Upper lobe of right lung (tissue), 1 donor: ENCODE measurements around the gene RILPL1. TPM values are rescaled to one million over a fixed set of nuclear protein-coding genes. Genes with fewer than 3 reads are reported as not detected.
A peak's percentile ranks its signal among the peaks of the same experiment; 100 is the strongest.
"Not testable (repeated sequence)": the region's sequence is repeated elsewhere in the genome, so short reads cannot be mapped to it uniquely, and the experiment has no call there.

ENCODE experiments used
- ATAC-seq: fragments of 200-7000 bp; cut with Tn5 transposase; one replicate; pipeline ENCODE4 v1.9.1; 2020; ENCODE audit warnings: mild to moderate bottlenecking, moderate library complexity
- DNase-seq: peaks from one replicate; pipeline ENCODE4 v3.0.0-alpha.2; 2020
- H3K27ac ChIP-seq: fragments of 200-600 bp; one replicate; pipeline ENCODE4 v1.8.0; 2022
- H3K27me3 ChIP-seq: fragments of 200-600 bp; one replicate; pipeline ENCODE4 v1.8.0; 2022; ENCODE audit warnings: mild to moderate bottlenecking
- H3K36me3 ChIP-seq: fragments of 200-600 bp; one replicate; pipeline ENCODE4 v1.8.0; 2022
- H3K4me1 ChIP-seq: fragments of 200-600 bp; one replicate; pipeline ENCODE4 v1.8.0; 2022
- H3K4me3 ChIP-seq: fragments of 200-600 bp; one replicate; pipeline ENCODE4 v1.8.0; 2022; ENCODE audit warnings: mild to moderate bottlenecking
- H3K9me3 ChIP-seq: fragments of 200-600 bp; one replicate; pipeline ENCODE4 v1.8.0; 2022
- intact Hi-C: fragments of 100-400 bp; cut with DNase I; formaldehyde crosslinking; loops from one replicate; pipeline ENCODE4 v1.11.0; 2022
- total RNA-seq: library from RNA; stranded (reverse); fragmentation: NEBNext Ultra II Directional; extraction: Animal tissue kit (Norgen Biotek cat#: 25700); gene quantifications from one replicate; pipeline ENCODE4 v1.2.1, GENCODE V29; 2021
- TF ChIP-seq, protein P1 (sequence below): fragments of 200-600 bp; IDR thresholded peaks from one replicate; pipeline ENCODE4 v1.8.0; 2022; ENCODE audit warnings: antibody characterized with exemption
- donor health status: DM: no; HTN: yes; CAD: no; lungs with severe emphysema.

RILPL1 gene
- total RNA-seq, 1 donor from 2014 or later, result 17.9 TPM

DNA sequence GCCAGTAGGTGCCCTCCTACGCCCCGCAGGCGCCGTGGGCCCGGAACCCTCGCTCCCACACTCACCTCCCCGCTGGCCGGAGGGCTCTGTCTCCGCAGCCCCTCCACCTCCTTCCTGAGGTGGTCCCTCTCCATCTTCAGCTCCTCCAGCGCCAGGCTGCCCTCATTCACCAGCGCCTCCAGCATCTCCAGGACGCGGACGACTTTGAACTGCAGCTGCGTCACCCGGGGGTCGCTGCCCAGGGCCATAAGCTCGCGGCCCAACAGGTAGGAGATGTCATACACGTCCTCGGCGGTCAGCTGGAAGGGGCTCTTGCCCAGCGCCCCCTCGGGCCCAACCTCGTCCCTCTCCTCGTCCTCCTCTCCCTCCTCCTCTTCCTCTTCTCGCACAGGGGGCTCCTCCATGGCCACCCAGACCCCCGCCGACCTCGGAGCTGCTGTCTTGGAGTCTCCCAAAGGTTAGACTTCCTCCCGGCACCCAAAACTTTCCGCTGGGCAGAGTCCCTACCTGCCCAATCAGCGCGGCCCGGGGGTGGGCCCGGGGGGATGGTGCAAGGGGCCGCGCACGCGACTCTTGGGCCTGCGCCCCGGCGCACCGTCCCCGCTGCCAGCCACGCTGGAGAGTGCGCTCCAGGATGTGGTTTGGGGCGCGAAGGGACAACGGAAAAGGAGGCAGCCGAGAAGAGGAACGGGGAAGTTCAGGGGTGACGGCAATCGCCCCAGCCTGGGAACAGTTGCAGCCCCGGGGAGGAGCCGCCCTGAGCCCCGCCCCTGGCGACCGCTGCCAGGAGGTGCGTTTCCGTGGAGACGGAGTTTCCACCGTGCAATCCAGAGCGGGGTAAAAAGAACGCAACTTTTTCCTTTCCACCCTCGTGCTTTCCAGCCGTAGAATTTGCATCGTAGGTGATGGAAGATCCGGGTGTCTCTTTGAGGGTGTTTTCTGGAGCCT, 97.2 kb downstream of the RILPL1 start, which contains the start of gene RILPL2:
TSS of gene RILPL2 (minus strand) at position 668 of the 948 bp plus-strand sequence. CDS start at position 404, 264 bp downstream.
- peak; percentile 96 for ATAC-seq
- peak; percentile 97 for DNase-seq

DNA sequence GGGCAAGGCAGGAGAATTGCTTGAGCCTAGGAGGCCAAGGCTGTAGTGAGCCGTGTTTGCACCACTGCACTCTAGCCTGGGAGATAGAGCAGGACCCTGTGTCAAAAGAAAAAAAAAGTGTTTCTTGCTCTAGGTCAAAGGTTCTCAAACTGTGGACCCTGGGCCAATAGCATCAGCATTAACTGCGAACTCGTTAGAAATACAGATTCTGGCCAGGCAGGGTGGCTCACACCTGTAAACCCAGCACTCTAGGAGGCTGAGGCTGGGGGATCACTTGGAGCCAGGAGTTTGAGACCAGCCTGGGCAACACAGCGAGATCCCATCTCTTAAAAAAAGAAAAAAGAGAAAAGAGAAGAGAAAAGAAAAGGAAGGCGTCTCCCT, 97.9 kb downstream of the RILPL1 start:
- Histone ChIP-seq H3K4me1 (peaks cover 46% of the 10 kb centered on the region), H3K27me3 (no peaks in the 10 kb centered on the region), H3K27ac (peak overlapping the region; percentile 94), H3K36me3 (peaks cover 10% of the 10 kb centered on the region), H3K4me3 (peak overlapping the region; percentile 94), H3K9me3 (no peaks in the 10 kb centered on the region)
- ATAC-seq (no peak), DNase-seq (no peak)
- TF ChIP-seq, protein P1, sequence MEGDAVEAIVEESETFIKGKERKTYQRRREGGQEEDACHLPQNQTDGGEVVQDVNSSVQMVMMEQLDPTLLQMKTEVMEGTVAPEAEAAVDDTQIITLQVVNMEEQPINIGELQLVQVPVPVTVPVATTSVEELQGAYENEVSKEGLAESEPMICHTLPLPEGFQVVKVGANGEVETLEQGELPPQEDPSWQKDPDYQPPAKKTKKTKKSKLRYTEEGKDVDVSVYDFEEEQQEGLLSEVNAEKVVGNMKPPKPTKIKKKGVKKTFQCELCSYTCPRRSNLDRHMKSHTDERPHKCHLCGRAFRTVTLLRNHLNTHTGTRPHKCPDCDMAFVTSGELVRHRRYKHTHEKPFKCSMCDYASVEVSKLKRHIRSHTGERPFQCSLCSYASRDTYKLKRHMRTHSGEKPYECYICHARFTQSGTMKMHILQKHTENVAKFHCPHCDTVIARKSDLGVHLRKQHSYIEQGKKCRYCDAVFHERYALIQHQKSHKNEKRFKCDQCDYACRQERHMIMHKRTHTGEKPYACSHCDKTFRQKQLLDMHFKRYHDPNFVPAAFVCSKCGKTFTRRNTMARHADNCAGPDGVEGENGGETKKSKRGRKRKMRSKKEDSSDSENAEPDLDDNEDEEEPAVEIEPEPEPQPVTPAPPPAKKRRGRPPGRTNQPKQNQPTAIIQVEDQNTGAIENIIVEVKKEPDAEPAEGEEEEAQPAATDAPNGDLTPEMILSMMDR, result no peak
- intact Hi-C loops, result no loop called here

More for the DNA sequence above, 97.2 kb downstream of the RILPL1 start, which contains the start of gene RILPL2:
- no peaks in the 10 kb centered on the region for H3K9me3 ChIP-seq
- TF ChIP-seq, protein P1, result no peak
- intact Hi-C loops, result no loop called here
- no peaks in the 10 kb centered on the region for H3K27me3 ChIP-seq
- peak within 1 kb of the TSS; percentile 94 for H3K4me3 ChIP-seq
- H3K27ac ChIP-seq, result peak within 1 kb of the TSS; percentile 94
- peaks cover 4% of the 10 kb centered on the region for H3K36me3 ChIP-seq
- peaks cover 46% of the 10 kb centered on the region for H3K4me1 ChIP-seq

DNA sequence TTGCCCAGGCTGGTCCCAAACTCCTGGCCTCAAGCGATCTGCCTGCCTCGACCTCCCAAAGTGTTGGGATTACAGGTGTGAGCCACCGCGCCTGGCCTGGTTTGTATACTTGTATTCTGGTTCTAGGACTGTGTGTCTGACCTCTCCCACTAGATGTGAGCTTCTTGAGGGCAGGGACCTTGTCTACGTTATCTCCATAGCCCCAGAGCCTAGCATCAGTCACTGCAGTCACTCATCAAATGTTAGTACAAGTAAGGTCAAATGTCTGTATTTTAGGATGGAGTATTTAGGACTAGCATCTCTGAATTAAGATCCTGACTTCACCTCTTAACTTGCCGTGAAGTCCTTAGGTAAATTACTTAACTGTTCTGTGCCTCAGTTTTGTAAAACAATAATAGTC, 99.9 kb downstream of the RILPL1 start:
- Histone ChIP-seq H3K27me3 (no peaks in the 10 kb centered on the region), H3K9me3 (no peaks in the 10 kb centered on the region), H3K36me3 (peaks cover 30% of the 10 kb centered on the region), H3K4me1 (peaks cover 46% of the 10 kb centered on the region), H3K4me3 (peak overlapping the region; percentile 94), H3K27ac (peak overlapping the region; percentile 76)
- intact Hi-C loops, result no loop called here
- TF ChIP-seq, protein P1, result no peak
- ATAC-seq (no peak), DNase-seq (no peak)

DNA sequence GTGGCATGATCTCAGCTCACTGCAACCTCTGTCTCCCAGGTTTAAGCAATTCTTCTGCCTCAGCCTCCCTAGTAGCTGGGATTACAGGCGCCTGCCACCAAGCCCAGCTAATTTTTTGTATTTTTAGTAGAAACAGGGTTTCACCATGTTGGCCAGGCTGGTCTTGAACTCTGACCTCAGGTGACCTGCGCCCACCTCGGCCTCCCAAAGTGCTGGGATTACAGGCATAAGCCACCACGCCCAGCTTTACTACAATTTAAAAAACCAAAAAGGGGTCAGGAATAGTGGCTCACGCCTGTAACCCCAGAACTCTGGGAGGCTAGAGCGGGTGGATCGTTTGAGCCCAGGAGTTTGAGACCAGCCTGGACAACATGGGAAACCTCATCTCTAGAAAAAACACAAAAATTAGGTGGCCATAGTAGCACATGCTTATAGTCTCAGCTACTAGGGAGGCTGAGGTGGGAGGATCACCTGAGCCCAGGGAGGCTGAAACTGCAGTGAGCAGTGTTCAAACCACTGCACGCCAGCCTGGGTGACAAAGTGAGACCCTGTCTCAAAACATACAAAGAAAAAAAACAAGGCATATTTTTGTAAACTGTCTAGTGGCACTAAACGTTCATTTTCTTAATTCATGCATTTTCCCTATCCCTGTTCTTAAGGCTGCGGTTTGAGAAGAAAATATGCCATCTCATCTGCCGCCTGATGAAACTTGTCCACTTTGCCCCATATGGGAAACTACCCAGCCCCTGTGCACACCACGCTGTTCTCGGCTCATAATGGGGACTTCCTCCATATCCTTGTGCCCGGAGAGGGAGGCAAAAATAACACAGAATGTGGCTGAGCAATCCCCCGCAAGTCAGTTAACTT, 101.3 kb downstream of the RILPL1 start:
- H3K4me3 ChIP-seq, result peak overlapping the region; percentile 94
- DNase-seq, result peak; percentile 71
- H3K36me3 ChIP-seq, result peaks cover 38% of the 10 kb centered on the region
- H3K27ac ChIP-seq, result peak overlapping the region; percentile 76
- peak; percentile 51 for ATAC-seq
- intact Hi-C loops, H3K9me3 ChIP-seq, H3K27me3 ChIP-seq: not testable (repeated sequence)
- peaks cover 45% of the 10 kb centered on the region for H3K4me1 ChIP-seq

DNA sequence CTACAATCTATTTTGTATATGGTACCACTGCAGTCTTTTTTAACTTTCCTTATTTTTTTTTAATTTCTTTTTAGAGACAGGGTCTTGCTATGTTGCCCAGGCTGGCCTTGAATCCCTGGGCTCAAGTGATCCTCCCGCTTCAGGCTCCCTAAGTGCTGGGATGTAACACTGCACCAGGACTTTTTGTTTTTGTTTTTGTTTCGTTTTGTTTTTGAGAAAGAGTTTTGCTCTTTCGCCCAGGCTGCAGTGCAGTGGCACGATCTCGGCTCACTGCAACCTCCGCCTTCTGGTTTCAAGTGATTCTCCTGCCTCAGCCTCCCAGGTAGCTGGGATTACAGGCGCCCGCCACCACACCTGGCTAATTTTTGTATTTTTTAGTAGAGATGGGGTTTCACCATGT, 104.4 kb downstream of the RILPL1 start:
- Histone ChIP-seq H3K4me1 (peaks cover 23% of the 10 kb centered on the region), H3K36me3 (peaks cover 44% of the 10 kb centered on the region)
- intact Hi-C loops, ATAC-seq, H3K9me3 ChIP-seq, DNase-seq, H3K4me3 ChIP-seq, H3K27ac ChIP-seq, H3K27me3 ChIP-seq: not testable (repeated sequence)

DNA sequence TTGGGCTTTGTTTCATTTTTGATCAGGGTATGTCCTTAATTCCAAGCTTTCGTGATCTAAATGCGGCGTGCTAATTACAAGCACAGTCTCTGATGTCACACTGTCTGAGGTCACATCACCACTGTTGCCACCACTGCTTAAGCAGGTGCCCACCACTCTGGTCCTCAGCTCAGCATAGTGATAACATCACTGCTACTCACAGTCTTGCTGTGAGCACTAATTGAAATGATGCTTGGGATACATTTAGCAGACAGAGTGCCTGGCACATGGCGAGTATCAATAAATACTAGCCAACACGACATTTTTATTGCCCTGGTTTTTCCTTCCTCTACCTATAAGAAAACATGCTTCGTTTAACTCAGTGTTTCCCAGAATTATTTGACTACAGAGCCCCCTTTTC, 104.9 kb downstream of the RILPL1 start:
- intact Hi-C loops, result no loop called here
- Histone ChIP-seq H3K4me1 (peaks cover 18% of the 10 kb centered on the region), H3K36me3 (peaks cover 49% of the 10 kb centered on the region), H3K4me3 (no peak overlapping the region), H3K27ac (no peak overlapping the region), H3K9me3 (no peaks in the 10 kb centered on the region), H3K27me3 (no peaks in the 10 kb centered on the region)
- ATAC-seq (no peak), DNase-seq (no peak)
- TF ChIP-seq, protein P1, result no peak
